BE2C (cell line): ENCODE results near the gene ERFL.

ENCODE experiments used
- DNase-seq: peaks from one replicate; pipeline ENCODE4 v3.0.0-alpha.2; 2020
- H3K27me3 ChIP-seq: fragments of 250-450 bp; sonication (Bioruptor Pico); 2 replicates; pipeline ENCODE4 v1.5.1; 2020; ENCODE audit warnings: mild to moderate bottlenecking
- H3K36me3 ChIP-seq: fragments of 250-450 bp; sonication (Bioruptor Pico); 2 replicates; pipeline ENCODE4 v1.5.1; 2020; ENCODE audit warnings: mild to moderate bottlenecking
- H3K4me1 ChIP-seq: fragments of 250-450 bp; sonication (Bioruptor Pico); 2 replicates; pipeline ENCODE4 v1.5.1; 2020
- H3K4me3 ChIP-seq: 2 replicates; pipeline ENCODE4 v1.5.1; 2011; ENCODE audit warnings: low read depth, low read length
- H3K9me3 ChIP-seq: fragments of 250-450 bp; sonication (Bioruptor Pico); 2 replicates; pipeline ENCODE4 v1.5.1; 2020
- CTCF ChIP-seq: IDR thresholded peaks from 2 replicates; pipeline ENCODE4 v1.5.1; 2012; ENCODE audit warnings: mild to moderate bottlenecking, low read depth, low read length

Gene ERFL

GRCh38 chr19:41958367-41959055, 30.3 kb upstream of the ERFL start:
- no peaks in the 10 kb centered on the region for H3K27me3 ChIP-seq
- H3K36me3 ChIP-seq, result peaks cover 5% of the 10 kb centered on the region; the same call in 1 of the 2 replicates
- H3K9me3 ChIP-seq, result no peaks in the 10 kb centered on the region
- DNase-seq, result peak; percentile 89
- TF ChIP-seq CTCF, result no peak
- H3K4me3 ChIP-seq, result peak overlapping the region; percentile 92
- no peaks in the 10 kb centered on the region for H3K4me1 ChIP-seq

GRCh38 chr19:41957838-41958366, 29.7 kb upstream of the ERFL start:
- TF ChIP-seq CTCF, result peak; percentile 88
- DNase-seq, result peak; percentile 74

GRCh38 chr19:41957161-41957837, 29.1 kb upstream of the ERFL start:
- no peak overlapping the region for H3K4me3 ChIP-seq
- no peak for TF ChIP-seq CTCF
- H3K9me3 ChIP-seq, result no peaks in the 10 kb centered on the region
- no peaks in the 10 kb centered on the region for H3K4me1 ChIP-seq
- no peaks in the 10 kb centered on the region for H3K36me3 ChIP-seq
- no peak for DNase-seq
- no peaks in the 10 kb centered on the region for H3K27me3 ChIP-seq

More at GRCh38 chr19:41957838-41958366, 29.7 kb upstream of the ERFL start:
- no peaks in the 10 kb centered on the region; the same call in 1 of the 2 replicates for H3K36me3 ChIP-seq
- H3K9me3 ChIP-seq, result no peaks in the 10 kb centered on the region
- H3K27me3 ChIP-seq, result no peaks in the 10 kb centered on the region
- H3K4me3 ChIP-seq, result peak overlapping the region; percentile 92
- no peaks in the 10 kb centered on the region for H3K4me1 ChIP-seq

- no peaks in the 10 kb centered on the region for H3K4me1 ChIP-seq
Measured at GRCh38 chr19:41956621-41957020, 28.4 kb upstream of the ERFL start.

GRCh38 chr19:41955521-41955920, 27.3 kb upstream of the ERFL start:
- Histone ChIP-seq H3K36me3 (no peaks in the 10 kb centered on the region), H3K27me3 (no peaks in the 10 kb centered on the region), H3K4me3 (no peak overlapping the region), H3K9me3 (no peaks in the 10 kb centered on the region), H3K4me1 (no peaks in the 10 kb centered on the region)
- no peak for DNase-seq
- no peak for TF ChIP-seq CTCF

More at GRCh38 chr19:41956621-41957020, 28.4 kb upstream of the ERFL start:
- no peaks in the 10 kb centered on the region for H3K36me3 ChIP-seq
- no peaks in the 10 kb centered on the region for H3K27me3 ChIP-seq
- no peak overlapping the region for H3K4me3 ChIP-seq
- H3K9me3 ChIP-seq, result no peaks in the 10 kb centered on the region
- no peak for DNase-seq
- no peak for TF ChIP-seq CTCF
